Caco-2 (cell line): ENCODE results near the gene S100A5. TPM values are rescaled to one million over a fixed set of nuclear protein-coding genes. Genes with fewer than 3 reads are reported as not detected.
A peak's percentile ranks its signal among the peaks of the same experiment; 100 is the strongest.

Experiments used
- BruUV-seq: library from RNA; stranded (reverse); fragments of 400-500 nt; replicated peaks from 2 replicates; lab custom pipeline; 2021; lab: Mats Ljungman, UMichigan
- CTCF ChIA-PET: fragments of 300-600 bp; sonication (Branson Sonifier 250); formaldehyde crosslinking; loops from one replicate; lab custom pipeline; 2022; ENCODE audit warnings: antibody characterized with exemption; lab: Charles Lee
- POLR2A ChIA-PET: fragments of 300-600 bp; sonication (Branson Sonifier 250); formaldehyde crosslinking; loops from one replicate; lab custom pipeline; 2022; ENCODE audit warnings: antibody characterized with exemption; lab: Charles Lee
- DNase-seq, 2 experiments: peaks; one replicate each; pipeline versions ENCODE4 v3.0.0 to v3.0.0-alpha.2; 2020 to 2022
- H3K27me3 ChIP-seq: replicated peaks from 2 replicates; pipeline ENCODE4 v1.6.0; 2011; ENCODE audit warnings: low read length; ENCODE audit not compliant: control insufficient read depth, insufficient read depth
- H3K36me3 ChIP-seq: 2 replicates; pipeline ENCODE4 v1.5.1; 2011; ENCODE audit warnings: low read length; ENCODE audit not compliant: control insufficient read depth, insufficient read depth
- H3K4me1 ChIP-seq: fragments of 250-450 bp; sonication (Bioruptor Pico); 2 replicates; pipeline ENCODE4 v1.5.1; 2020; ENCODE audit warnings: mild to moderate bottlenecking
- H3K4me3 ChIP-seq: 2 replicates; pipeline ENCODE4 v1.5.1; 2011; ENCODE audit warnings: low read depth, mild to moderate bottlenecking, control low read depth, low read length
- H3K9me3 ChIP-seq: fragments of 250-450 bp; sonication (Bioruptor Pico); 2 replicates; pipeline ENCODE4 v1.5.1; 2020; ENCODE audit warnings: mild to moderate bottlenecking, moderate library complexity
- H3K27ac Mint-ChIP-seq: one replicate; pipeline ENCODE4 v1.8.0; 2022; ENCODE audit warnings: mixed read lengths; ENCODE audit not compliant: unreplicated experiment
- H3K27me3 Mint-ChIP-seq: one replicate; pipeline ENCODE4 v1.8.0; 2022; ENCODE audit warnings: mixed read lengths; ENCODE audit not compliant: insufficient read depth, unreplicated experiment
- H3K36me3 Mint-ChIP-seq: one replicate; pipeline ENCODE4 v1.8.0; 2022; ENCODE audit warnings: mild to moderate bottlenecking, mixed read lengths; ENCODE audit not compliant: insufficient read depth, unreplicated experiment
- H3K4me1 Mint-ChIP-seq: one replicate; pipeline ENCODE4 v1.8.0; 2022; ENCODE audit warnings: low read depth, mixed read lengths; ENCODE audit not compliant: unreplicated experiment
- H3K4me3 Mint-ChIP-seq: one replicate; pipeline ENCODE4 v1.8.0; 2022; ENCODE audit warnings: mild to moderate bottlenecking, moderate library complexity, mixed read lengths; ENCODE audit not compliant: unreplicated experiment
- H3K9me3 Mint-ChIP-seq: one replicate; pipeline ENCODE4 v1.8.0; 2022; ENCODE audit warnings: mixed read lengths; ENCODE audit not compliant: unreplicated experiment
- CTCF ChIP-seq, 2 experiments: fragments of 200-600 bp in 1 of 2; IDR thresholded peaks; 1 replicate in 1 of 2; 2 replicates in 1 of 2; pipeline versions ENCODE4 v1.5.1 to v1.8.0; 2011 to 2022; ENCODE audit warnings: antibody characterized with exemption in 1 of 2, control low read depth in 1 of 2, inconsistent platforms in 1 of 2, low read depth in 1 of 2, low read length in 1 of 2, mild to moderate bottlenecking in 1 of 2, moderate library complexity in 1 of 2; ENCODE audit not compliant: insufficient read depth in 1 of 2, severe bottlenecking in 1 of 2, unreplicated experiment in 1 of 2
- intact Hi-C: fragments of 100-400 bp; cut with micrococcal nuclease; formaldehyde crosslinking; loops from one replicate; pipeline ENCODE4 v1.10.0; 2022; ENCODE audit not compliant: unreplicated experiment
- total RNA-seq: library from RNA; stranded (reverse); gene quantifications from 2 replicates; pipeline ENCODE4 v1.2.3, GENCODE V29; 2022

S100A5 gene
- total RNA-seq, 1 experiment from 2014 or later: not detected

- Histone ChIP-seq H3K4me3 (no peak overlapping the region), H3K9me3 (no peaks in the 10 kb centered on the region), H3K27me3 (no peaks in the 10 kb centered on the region), H3K36me3 (no peaks in the 10 kb centered on the region), H3K4me1 (peaks cover 66% of the 10 kb centered on the region)
- Mint-ChIP-seq H3K4me1 (peaks cover 61% of the 10 kb centered on the region), H3K4me3 (no peak overlapping the region), H3K27ac (peak overlapping the region; percentile 95), H3K36me3 (peaks cover 7% of the 10 kb centered on the region), H3K27me3 (no peaks in the 10 kb centered on the region), H3K9me3 (no peaks in the 10 kb centered on the region)
- DNase-seq: no peak
- TF ChIP-seq CTCF (IDR thresholded peaks at IDR 0.05; ENCODE audit: insufficient read depth in 1 of 2, low read depth in 1 of 2, low read length in 1 of 2, severe bottlenecking in 1 of 2, unreplicated experiment in 1 of 2): no peak
- intact Hi-C loops: no loop called here
- CTCF ChIA-PET: interaction anchor here (1.2 kb wide), 1 partner anchor 27 kb away, joined by 3 read pairs; no protein-coding TSS in a partner anchor
- no TSS peak for BruUV-seq
- POLR2A ChIA-PET: interaction anchor here (0.8 to 0.9 kb wide), 2 partner anchors 28 to 68 kb away, joined by 3 read pairs; partner anchors contain the start of gene S100A14
Observed at GRCh38 chr1:153547560-153548551, 7.1 kb upstream of the S100A5 start.

- peaks cover 11% of the 10 kb centered on the region for H3K36me3 Mint-ChIP-seq
- intact Hi-C loops: no loop called here
- Histone ChIP-seq H3K36me3 (no peaks in the 10 kb centered on the region), H3K4me3 (no peak overlapping the region), H3K4me1 (peaks cover 66% of the 10 kb centered on the region), H3K27me3 (no peaks in the 10 kb centered on the region), H3K9me3 (no peaks in the 10 kb centered on the region)
- BruUV-seq: no TSS peak
- TF ChIP-seq CTCF (IDR thresholded peaks at IDR 0.05; ENCODE audit: insufficient read depth in 1 of 2, low read depth in 1 of 2, low read length in 1 of 2, severe bottlenecking in 1 of 2, unreplicated experiment in 1 of 2): no peak
- CTCF ChIA-PET: interaction anchor here (0.6 to 3.3 kb wide), 2 partner anchors 14 to 235 kb away, joined by 3 to 16 read pairs; no protein-coding TSS in a partner anchor
- no peak for DNase-seq
- POLR2A ChIA-PET: no interaction called here
- H3K4me3 Mint-ChIP-seq: no peak overlapping the region
- no peaks in the 10 kb centered on the region for H3K27me3 Mint-ChIP-seq
- peak overlapping the region; percentile 95 for H3K27ac Mint-ChIP-seq
- H3K9me3 Mint-ChIP-seq: no peaks in the 10 kb centered on the region
- H3K4me1 Mint-ChIP-seq: peaks cover 58% of the 10 kb centered on the region
Observed at GRCh38 chr1:153546796-153547559, 6.2 kb upstream of the S100A5 start.

GRCh38 chr1:153546371-153546770, 5.6 kb upstream of the S100A5 start:
- Mint-ChIP-seq H3K27me3 (no peaks in the 10 kb centered on the region), H3K4me3 (no peak overlapping the region), H3K36me3 (peaks cover 11% of the 10 kb centered on the region), H3K27ac (peak overlapping the region; percentile 95), H3K4me1 (peaks cover 59% of the 10 kb centered on the region), H3K9me3 (no peaks in the 10 kb centered on the region)
- Histone ChIP-seq H3K9me3 (no peaks in the 10 kb centered on the region), H3K4me1 (peaks cover 66% of the 10 kb centered on the region), H3K36me3 (no peaks in the 10 kb centered on the region), H3K4me3 (no peak overlapping the region), H3K27me3 (no peaks in the 10 kb centered on the region)
- BruUV-seq: no TSS peak
- TF ChIP-seq CTCF (IDR thresholded peaks at IDR 0.05; ENCODE audit: insufficient read depth in 1 of 2, low read depth in 1 of 2, low read length in 1 of 2, severe bottlenecking in 1 of 2, unreplicated experiment in 1 of 2): no peak
- CTCF ChIA-PET: interaction anchor here (3.3 kb wide), 1 partner anchor 14 kb away, joined by 16 read pairs; no protein-coding TSS in a partner anchor
- no peak for DNase-seq
- POLR2A ChIA-PET: no interaction called here
- intact Hi-C loops: no loop called here
